NK-92 (cell line): ENCODE measurements around the gene DNAJC6.
"Not testable (repeated sequence)": the region's sequence is repeated elsewhere in the genome, so short reads cannot be mapped to it uniquely, and the experiment has no call there.

Experiments
- DNase-seq: peaks from one replicate; lab custom pipeline; 2025; ENCODE audit not compliant: unreplicated experiment; lab: John Stamatoyannopoulos, UW

Gene DNAJC6

DNA sequence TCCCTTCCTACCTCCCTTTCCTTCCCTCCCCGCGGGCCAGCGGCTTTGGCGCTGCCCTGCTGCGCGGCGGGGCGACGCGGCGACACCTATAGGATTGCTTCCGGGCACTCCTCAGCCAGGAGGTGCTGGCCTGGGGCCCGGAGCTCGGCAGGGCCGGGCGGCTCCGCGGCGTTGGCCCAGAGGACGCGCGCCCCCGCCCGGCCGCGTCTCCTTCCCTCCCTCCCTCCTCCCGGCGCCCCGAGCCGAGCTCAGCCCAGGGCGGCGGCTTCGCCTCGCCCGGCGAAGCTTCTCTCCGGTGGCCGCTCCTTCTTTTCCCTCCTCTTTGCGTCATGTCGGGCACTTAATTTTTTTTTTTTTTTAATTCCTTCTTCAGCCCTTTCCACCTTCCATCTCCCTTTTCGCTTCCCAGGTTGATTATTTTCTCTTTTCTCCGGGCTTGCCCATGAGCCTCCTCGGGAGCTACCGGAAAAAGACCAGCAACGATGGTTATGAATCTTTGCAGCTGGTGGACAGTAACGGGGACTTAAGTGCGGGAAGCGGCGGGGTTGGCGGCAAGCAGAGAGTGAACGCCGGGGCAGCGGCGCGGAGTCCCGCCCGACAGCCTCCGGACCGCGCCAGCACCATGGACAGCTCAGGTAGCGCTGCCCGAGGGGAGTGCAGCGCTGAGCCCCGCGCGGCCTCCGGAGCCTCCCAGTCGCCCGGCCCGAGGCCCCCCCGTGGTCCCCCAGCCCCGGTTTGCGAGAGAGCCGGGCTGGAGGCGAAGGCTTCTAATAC is at the start of gene DNAJC6:
TSS of gene DNAJC6 (plus strand) at position 240 of the 774 bp plus-strand sequence. CDS start at position 443, 203 bp downstream.
- DNase-seq: no peak

GRCh38 chr1:65259816-65260215 is 49.5 kb upstream of the DNAJC6 start:
- no peak for DNase-seq

- no peak for DNase-seq
Measured at GRCh38 chr1:65260851-65261473, 48.4 kb upstream of the DNAJC6 start.

DNA sequence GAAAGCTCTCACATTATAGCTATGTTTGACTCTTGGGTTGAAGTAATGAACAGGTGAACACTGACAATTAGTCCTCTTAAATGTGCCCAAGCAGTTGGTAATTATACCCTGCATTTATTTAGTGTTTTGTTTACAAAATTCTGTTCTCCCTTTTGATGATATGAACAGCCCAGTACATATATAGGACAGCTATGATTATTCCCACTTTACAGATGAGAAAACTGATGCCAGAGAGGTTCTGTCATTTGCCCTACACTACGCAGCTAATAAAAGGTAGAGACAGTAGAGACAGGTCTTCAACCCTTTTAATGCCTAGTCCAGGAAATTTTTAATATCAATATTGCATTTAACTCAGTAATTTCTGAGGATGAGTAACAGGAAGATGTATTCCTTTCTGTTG is 46.1 kb upstream of the DNAJC6 start:
- no peak for DNase-seq

DNA sequence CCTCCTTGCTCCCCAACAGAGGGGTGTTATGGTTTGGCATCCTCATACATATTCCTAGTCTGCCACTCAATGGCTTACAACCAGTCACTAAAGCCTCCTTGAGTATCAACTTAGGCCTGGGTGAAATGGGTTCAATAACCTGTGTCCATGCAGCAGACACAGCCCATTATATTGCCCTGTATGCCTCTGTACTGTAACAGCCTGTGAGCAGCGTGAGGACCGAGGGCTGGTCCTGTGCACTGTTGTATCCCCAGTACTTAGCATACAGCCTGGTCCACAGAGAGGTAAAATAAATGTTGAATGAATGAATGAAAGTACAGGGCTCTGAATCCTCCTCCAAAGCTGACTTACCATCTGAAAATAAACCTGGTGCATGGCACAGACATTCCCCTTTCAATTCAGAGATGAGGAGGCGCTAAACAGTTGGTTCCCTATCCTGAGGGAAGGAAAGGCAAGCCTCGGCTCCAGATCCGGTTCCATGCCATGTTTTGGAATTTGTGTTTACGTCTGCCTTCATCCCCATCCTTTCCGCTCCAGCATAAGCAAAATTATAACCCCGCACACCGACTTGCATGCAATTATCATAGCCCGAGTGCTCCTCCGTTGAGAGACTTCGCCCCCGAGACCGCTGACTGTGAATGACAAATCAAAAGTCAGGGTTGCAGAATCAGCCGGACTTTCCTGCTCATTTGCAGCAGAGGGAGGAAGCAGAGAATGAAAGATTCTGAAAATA is 45.0 kb upstream of the DNAJC6 start:
- DNase-seq: no peak

- no peak for DNase-seq
Measured at GRCh38 chr1:65265296-65265650, 44.1 kb upstream of the DNAJC6 start.

- no peak for DNase-seq
Measured at GRCh38 chr1:65265651-65266351, 43.5 kb upstream of the DNAJC6 start.

- no peak for DNase-seq
Measured at GRCh38 chr1:65266476-65266875, 42.9 kb upstream of the DNAJC6 start.

DNA sequence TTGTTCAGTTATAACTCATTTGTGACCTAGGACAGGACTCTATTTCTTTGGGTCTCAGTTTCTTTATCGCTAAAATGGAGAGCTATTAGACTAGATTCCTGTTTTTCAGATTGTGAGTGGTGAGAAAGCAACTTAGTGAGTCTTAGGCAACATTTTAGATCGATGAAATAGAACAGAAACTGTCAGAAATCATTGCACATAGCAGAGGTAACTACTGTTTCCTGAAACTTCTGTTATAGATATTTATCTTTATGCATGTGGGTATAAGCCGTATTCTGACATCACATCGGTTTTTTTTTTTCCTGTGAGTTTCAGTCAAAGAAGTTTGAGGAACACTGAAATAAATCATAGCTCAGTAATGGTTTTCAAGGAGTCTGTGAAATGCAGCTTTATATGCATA is 42.1 kb upstream of the DNAJC6 start:
- no peak for DNase-seq

DNA sequence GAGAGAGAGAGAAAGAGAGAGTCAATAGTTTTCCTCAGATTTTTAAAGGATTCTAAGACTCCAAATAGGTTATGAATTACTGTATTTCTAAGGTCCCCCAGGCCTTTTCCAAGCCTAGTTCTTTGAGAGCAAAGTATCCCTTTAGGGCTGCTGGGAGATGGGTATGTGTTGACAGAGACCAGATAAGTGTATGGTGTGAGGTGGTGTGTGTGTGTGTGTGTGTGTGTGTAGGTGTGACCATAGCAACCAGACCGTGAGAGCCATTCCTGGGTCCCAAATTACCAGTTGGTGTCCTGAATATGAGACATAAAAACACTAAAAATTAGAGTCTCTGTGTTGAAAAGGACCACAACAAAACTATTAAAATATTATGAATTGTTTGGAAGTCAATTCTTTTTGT is 41.7 kb upstream of the DNAJC6 start:
- no peak for DNase-seq

DNA sequence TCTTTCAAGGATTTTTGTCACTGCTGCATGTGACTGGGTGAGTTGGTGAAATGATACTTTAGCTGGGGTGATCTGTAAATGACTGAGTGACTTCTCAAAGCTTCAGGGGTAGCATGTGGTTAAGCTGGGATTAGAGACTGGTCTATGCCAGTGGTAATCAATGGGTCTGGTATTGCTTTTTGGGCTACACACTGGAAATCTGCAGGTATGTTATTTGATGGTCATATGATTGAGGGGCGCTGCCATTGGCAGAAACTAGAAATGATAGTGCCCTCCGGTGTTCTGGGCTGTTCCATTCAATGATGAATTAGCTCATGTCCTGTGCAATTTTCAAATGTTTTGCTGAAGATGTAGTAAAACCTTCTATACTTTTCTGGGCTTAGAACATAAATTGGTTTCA is 39.7 kb upstream of the DNAJC6 start:
- no peak for DNase-seq

DNA sequence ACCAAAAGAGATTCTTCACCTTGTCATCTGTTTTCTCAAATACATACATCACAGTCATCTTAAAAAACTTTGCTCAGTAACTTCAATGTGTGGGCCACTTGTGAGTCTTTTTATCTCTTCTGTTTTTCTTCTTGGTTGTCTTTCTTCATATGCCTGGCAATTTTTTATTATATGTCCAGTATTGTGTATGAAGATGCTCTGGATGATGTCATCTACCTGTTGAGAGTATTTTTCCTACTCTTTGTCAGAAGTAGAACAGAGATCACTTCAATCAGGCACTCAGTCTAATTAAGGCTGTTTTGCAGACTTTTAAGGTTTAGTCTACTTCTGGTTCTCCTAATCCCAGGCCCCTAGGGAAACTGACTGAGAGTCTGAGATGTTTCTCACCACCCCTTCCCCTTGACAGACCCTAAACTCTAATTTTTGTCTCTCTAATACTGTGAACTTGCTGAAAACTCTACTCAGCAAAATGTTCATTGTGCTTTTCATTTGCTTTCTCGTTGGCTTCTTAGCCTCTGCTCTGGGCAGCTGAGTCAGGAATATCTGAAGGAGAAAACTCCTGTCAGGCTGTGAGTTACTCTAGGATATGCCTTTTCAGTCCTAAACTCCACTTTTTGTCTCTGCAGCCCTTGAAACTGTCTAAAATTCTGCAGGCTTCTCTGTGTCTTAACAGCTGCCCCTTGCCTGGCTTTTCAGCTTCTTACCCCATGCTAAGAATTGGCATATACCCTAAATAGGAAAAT is 33.0 kb upstream of the DNAJC6 start:
- DNase-seq: no peak

DNA sequence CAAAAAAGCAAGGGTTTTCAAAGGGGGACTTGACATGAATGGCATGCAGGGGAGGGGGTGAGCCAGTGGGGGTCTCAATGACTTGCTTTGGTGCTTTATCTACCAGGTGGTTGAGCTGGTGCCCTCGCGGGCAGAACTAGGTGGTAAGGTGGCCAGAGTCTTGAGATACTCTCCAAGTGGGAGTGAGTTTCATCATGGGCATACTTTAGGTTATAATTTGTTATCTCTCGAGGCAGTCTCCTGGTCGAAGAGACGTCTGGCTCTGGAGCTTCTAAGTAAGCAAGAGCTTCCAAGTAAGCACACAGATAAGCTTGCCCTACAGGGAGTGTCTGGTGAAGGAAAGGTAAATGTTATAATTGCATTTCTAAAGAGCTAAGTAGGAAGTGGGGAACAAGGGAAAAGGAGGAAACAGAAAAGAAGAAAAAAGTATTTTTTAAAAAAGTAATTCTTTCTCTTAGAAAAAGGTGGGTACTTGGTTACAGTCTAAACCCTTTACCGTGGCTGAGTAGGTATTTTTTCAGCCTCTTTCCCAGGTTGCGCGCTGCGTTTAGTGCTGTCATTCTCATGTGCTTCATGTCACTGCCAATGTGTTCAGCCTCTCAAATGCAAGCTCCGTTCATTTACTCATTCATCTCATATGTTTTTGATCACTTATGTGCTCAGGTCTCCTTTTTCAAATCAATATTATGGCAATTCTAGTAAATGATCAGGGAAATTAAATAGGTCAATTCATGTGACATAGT is 31.6 kb upstream of the DNAJC6 start:
- DNase-seq: no peak

DNA sequence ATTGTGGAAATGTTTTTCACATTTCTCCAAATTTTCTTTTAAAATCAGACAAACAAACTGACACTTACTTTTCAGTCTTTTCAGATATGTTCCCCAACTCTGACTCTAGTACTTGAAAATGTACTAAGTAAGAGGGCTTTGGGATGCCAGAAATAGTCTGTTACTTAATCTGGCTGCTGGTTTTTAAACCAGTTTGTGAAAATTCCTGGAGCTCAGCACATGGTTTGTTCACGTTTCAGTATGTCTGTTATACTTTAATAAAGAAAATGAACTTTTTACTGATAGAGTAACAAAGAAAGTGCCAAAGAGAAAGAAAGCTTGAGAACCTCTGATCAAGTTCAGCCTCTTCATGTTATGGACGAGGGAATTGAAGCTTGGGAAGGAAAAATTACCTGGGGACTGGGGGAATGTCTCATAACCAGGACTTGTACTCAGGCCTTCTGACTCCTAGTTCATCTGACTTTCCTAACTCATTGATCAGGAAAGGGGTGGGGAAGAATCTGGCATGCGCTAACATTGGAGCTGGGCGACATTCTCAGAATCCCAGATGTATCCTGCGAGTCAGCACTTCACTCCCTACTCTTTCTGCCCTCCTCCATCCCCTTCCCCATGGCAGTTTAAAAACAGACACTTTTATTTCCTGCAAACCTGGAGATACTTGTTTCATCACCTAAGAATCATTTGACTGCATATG is 30.8 kb upstream of the DNAJC6 start:
- no peak for DNase-seq

DNA sequence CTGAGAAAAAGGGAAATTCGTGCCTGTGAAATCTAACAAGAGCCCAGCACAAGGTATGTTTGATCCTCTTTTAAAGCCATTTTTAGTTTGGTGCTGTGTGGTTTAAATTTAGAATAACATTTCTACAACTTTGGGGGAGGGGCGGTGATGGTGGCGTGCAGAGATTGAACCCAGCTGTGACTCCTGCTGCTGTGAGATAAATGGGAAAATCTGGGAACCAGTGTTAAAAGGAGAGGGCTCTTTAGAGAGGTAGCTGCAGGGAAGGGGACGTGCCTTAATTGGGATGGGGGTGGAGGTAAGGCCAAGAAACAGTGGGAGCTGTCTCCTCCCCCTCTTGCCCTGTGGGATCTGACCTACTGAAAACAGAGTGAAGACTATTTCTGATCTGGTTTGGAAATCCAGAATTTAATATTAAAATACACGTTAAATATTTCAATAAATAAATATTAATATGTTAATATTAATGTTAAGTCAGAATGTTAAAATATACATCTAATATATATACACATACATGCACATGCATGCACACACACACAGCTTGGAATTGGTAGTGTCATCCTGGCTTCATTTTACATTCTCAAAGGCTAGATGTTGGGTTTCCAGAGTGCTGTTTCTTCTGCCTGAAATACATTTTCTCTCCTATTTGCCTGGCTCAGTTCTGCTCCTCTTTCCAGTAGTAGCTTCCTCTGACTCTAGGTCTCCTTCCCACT is 30.1 kb upstream of the DNAJC6 start:
- DNase-seq: no peak

DNA sequence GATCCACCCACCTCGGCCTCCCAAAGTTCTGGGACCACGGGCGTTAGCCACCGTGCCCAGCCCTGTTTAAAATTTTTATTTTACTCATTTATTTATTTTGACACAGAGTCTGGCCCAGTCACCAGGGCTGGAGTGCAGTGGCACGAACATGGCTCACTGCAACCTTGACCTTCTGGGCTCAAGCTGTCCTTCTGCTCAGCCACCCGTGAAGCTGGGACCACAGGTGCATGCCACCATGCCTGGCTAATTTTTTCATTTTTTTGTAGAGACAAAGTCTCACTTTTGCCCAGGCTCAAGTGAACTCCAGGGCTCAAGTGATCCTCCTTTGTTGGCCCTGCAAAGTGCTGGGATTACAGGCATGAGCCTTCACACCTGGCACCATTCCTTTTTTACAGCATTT is 27.5 kb upstream of the DNAJC6 start:
- no peak for DNase-seq

GRCh38 chr1:65284229-65284628 is 25.1 kb upstream of the DNAJC6 start:
- no peak for DNase-seq

- no peak for DNase-seq
Measured at GRCh38 chr1:65289449-65289848, 19.9 kb upstream of the DNAJC6 start.

GRCh38 chr1:65291818-65292217 is 17.5 kb upstream of the DNAJC6 start:
- DNase-seq: not testable (repeated sequence)
